GM19467 (cell line): ENCODE data around the gene MGRN1.

Experiments
- ATAC-seq: cut with Tn5 transposase; IDR thresholded peaks from one replicate; pipeline ENCODE4 v1.9.1; 2021; ENCODE audit warnings: mild to moderate bottlenecking, moderate library complexity; ENCODE audit not compliant: unreplicated experiment

The MGRN1 gene

DNA sequence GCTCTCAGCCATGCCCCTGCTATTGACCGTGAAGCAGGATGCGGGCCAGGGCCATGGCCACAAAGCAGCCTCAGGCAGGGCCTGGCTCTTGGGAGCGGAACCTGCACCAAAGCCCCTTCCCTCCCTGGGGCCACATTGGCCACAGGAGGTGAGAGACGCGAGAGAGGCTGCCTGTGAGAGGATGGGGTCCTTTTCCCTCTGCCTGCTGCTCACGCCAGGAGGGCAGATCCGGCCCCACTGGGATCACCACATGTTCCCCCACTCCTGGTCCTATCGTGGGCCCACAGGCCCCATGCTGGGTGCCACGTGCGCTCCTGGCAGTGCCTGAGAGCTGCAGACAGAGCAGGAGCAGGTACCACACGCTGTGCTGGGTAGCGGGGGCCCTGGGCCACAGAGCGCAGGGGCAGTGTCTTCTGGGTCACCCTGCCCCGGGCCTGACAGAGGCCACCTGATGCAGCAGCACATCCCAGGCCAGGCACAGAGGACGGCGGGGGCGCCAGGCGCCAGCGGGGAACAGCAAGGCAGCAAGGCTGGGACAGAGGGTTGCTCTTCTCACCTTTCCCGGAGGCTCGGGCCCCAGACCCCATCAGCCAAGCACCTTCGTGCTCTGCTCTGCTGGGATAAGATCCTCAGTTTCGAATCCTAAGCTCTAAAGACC is 59.6 kb downstream of the MGRN1 start:
- ATAC-seq: no peak

GRCh38 chr16:4684763-4685162 is 60.1 kb downstream of the MGRN1 start:
- ATAC-seq: no peak

DNA sequence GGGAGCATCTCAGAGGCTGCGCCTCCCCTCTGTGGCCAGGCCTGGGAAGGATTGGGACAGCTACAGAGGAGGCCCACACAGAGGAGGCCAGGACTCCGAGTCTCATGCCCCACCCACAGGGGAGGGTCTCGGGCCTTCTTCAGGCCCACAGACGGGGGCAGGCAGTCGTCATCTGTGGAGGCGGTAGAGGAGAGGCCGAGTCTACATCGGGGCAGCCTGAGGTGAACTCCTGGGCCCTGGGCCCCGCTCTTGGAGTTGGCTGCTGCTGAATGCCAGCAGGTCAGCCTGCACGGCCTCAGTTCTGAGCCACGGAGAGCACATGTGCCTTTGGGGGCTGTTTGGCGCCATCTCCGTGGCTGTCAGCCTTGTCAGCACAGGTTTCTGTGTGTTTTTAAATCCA is 60.7 kb downstream of the MGRN1 start:
- no peak for ATAC-seq

DNA sequence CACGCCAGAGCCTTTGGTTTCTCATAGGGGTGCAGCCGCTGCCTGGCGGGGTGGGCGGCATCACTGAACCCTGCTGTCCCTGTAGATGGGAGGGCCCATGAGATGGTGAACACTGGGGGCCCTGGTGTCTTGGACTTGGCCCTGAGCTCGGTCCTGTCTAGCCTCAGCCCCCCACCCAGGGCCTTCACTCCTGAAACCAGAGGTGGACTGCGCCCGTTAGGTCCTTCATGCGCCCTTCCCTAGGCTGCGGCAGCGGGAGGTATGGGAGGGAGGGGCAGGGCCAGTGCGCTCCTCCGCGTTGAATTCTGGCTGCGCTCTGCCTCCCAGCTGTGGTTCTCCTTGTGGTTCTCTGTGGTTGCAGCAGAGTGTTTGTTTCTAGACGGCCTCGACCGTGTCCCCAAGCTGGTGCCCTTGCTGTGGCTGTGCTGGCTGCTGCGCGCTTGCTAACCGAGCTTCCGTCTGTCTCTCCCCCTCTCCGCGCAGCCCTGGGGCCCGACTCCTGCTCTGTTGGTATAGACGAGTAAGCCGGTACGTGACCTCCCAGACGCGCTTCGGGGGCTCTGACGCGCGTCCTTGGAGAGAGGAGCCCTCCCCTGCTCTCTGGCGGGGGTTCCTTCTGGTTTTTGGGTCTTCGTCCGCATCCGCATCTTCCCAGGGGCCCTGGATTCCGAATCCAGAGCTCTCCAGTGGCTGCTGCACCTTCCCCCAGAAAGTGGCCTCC is 61.3 kb downstream of the MGRN1 start:
- ATAC-seq: no peak

DNA sequence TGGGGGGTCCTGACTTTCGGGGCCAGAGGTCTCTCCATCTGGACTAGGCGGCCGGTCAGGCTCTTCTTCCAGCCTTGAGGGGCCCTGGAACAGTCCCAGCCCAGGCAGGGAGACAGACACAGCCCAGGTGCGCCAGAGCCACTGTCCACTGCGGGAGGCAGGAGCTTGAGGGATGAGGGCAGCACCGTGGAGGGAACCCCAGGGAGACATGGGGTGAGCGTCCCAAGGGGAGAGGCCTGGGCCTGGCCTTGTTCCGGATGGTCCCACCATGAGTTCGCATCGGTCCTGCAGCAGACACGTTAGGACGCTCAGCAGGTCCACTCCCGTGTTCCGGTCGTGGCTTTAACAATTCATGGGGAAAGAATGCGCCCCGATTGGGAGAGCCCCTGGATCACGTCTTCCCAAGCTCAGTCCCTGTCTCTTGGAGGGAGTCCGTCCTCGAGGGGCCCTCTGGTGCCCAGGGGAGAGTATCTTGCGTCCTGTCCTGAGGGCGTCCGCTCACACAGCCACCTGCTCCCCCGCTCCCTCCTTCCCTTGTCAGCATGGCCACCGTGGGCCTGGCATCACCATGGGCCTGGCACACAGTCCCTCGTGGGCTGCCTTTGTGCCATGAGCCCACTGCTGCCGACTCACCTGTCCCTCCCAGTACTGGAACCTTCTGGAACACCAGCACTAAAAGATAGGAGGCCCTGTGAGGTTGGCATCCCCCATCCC is 62.0 kb downstream of the MGRN1 start:
- no peak for ATAC-seq

DNA sequence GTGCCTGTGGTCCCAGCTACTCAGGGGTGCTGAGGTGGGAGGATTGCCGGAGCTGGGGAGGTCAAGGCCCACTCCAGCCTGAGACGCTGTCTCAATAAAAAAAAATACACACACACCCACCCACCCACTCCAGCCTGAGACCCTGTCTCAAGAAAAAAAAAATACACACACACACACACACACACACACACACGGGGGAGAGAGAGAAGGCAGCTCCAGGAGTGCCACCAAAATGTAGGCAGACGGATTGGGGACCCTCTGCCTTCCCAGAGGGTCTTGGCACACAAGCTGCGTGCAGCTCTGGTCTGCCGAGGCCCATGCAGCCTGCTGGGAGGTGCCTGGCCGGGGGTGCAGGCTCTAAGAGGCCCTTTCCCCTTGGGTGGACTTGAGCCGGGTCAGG is 62.8 kb downstream of the MGRN1 start:
- ATAC-seq: no peak

GRCh38 chr16:4687946-4688673 is 63.5 kb downstream of the MGRN1 start:
- no peak for ATAC-seq

GRCh38 chr16:4688674-4689045 is 64.0 kb downstream of the MGRN1 start:
- no peak for ATAC-seq

GRCh38 chr16:4689091-4689671 is 64.6 kb downstream of the MGRN1 start:
- ATAC-seq: no peak

DNA sequence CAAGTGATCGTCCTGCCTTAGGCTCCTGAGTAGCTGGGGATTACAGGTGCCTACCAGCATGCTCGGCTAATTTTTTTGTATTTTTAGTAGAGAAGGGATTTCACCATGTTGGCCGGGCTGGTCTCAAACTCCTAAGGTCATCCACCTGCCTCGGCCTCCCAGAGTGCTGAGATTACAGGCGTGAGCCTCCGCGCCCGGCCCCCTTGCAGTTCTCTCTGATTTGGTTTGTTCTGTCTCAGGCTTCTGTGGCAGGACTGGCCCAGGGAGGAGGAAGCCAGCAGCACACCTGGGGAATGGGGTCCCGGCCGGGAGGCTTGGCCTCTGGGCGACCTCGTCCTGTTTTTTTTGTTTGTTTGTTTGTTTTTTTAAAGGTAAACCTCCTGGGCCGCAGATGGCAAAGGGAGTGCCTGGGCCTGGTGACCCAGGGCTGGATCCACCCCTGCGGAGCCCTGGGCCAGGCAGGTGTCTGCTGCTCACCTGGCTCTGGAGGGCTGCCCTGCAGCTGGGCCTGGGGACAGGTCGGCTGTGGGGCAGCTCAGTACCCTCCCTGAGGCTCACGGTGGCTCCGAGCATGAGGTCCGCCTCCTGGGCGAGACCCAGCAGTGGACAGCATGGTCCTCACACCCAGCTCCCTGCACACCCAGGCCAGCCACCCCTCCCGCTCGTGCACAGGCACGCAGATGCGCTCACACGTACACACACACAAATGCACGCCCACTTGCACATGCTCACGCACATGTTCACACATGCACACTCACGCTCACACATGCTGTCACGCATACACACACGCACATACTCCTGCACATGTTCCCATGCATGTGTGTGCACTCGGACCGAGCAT is 65.5 kb downstream of the MGRN1 start:
- no peak for ATAC-seq

GRCh38 chr16:4690946-4691665 is 66.5 kb downstream of the MGRN1 start:
- ATAC-seq: no peak

DNA sequence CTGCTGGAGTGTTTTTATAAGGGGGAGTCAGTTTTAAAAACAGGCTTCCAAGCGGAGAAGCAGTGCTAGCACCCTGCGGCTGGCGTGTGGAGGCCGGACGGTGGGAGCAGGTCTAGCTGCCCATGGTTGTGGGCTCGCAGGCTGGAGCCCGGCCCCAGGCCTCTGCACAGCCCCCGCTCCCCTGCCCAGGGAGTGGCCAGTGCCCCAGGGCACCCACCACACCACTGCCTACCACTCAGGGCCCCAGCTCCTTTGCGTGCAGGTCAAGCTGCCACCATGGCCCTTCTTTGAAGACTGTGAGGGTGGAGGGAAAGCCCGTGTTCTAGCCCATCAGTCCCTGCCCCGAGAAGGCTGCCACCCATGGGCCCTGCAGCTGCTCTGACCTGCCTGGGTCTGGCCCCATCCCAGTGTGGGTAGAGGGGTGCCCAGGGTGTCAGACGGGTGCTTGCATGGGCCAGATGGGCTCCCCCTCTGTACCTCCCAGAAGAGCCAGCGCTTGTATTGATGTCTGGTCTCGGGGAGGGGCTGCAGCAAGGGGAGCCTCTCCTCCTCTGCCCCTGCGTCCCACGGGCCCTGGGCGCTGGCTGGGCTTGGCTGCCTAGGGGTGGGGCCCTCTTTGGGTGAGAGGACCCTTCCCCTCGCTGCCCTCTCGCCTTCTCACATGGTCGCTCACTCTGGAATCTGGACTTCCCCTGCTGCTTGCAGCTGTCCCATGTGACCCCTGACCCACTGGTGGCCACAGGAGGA is 67.2 kb downstream of the MGRN1 start:
- ATAC-seq: no peak

GRCh38 chr16:4692460-4693295 is 68.1 kb downstream of the MGRN1 start:
- peak; percentile 19 for ATAC-seq

GRCh38 chr16:4693296-4693955 is 68.8 kb downstream of the MGRN1 start, which contains the start of gene NUDT16L1:
Gene NUDT16L1 (plus strand): TSS chr16:4693562. CDS start chr16:4693727, 165 bp downstream.
- ATAC-seq: peak; percentile 91

DNA sequence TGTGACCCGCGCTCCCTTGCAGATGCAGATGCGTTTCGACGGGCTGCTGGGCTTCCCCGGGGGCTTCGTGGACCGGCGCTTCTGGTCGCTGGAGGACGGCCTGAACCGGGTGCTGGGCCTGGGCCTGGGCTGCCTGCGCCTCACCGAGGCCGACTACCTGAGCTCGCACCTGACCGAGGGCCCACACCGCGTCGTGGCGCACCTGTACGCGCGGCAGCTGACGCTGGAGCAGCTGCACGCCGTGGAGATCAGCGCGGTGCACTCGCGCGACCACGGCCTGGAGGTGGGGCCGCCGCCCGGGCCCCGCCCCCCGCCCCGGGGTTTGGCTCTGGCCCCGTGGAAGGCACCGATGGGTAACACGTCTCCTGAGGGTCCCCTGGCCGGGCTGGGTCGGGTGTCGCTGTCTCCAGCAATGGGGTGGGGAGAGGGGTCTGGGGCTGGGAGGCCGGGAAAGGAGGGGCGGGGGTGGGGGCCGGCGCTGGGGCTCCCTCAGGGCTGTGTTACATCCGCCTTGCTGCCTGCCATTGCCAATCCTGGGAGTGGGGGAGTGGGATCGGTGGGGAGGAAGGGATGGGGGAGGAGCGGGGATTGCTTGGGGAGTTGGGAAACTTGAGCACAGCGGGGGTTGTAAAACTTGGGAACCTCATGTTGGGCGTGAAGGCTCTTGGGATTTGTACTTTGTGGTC is 69.5 kb downstream of the MGRN1 start:
- ATAC-seq: no peak

- ATAC-seq: no peak
Observed at GRCh38 chr16:4694642-4695451, 70.2 kb downstream of the MGRN1 start.
